ENCODE results near the gene HYAL3.
A peak's percentile ranks its signal among the peaks of the same experiment; 100 is the strongest.

DNA sequence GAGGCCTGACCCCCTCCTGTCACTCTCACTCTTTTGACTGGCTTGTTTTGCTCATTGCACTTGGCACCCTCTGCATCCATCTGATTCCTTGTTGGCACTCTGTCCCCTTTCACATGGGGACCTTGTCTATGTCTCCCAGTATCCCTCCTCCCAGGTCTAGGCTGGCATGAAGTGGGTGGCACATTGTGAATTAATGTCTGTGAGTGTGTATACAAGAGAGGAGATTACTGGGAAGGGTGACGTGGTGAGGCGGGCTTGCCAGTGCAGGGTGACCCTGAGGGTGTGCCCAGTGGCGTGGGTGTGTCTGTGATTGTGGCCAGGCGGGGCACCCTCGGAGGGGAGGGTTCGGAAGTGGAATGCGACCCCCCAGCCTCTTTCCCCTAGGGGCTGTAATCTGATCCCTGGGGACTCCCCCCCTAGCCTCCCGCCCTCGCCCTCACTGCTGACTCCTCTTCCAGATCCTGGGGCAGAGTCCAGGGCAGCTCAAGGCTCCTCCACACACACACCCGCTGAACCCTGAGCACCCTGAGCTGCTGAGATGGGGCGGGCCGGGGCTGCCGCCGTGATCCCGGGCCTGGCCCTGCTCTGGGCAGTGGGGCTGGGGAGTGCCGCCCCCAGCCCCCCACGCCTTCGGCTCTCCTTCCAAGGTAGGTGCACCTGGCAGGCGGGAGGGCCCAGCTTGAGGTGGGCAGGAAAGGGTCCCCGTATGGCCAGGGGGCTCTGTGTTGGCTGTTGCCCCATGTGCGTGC is 30.3 kb downstream of the HYAL3 start, which contains the start of gene SEMA3B:
- TF ChIP-seq, protein P1, sequence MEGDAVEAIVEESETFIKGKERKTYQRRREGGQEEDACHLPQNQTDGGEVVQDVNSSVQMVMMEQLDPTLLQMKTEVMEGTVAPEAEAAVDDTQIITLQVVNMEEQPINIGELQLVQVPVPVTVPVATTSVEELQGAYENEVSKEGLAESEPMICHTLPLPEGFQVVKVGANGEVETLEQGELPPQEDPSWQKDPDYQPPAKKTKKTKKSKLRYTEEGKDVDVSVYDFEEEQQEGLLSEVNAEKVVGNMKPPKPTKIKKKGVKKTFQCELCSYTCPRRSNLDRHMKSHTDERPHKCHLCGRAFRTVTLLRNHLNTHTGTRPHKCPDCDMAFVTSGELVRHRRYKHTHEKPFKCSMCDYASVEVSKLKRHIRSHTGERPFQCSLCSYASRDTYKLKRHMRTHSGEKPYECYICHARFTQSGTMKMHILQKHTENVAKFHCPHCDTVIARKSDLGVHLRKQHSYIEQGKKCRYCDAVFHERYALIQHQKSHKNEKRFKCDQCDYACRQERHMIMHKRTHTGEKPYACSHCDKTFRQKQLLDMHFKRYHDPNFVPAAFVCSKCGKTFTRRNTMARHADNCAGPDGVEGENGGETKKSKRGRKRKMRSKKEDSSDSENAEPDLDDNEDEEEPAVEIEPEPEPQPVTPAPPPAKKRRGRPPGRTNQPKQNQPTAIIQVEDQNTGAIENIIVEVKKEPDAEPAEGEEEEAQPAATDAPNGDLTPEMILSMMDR (IDR thresholded peaks at IDR 0.05): no peak
- peak; percentile 25 to 35 for TF ChIP-seq POLR2A (IDR thresholded peaks at IDR 0.05)
- TF ChIP-seq EP300 (IDR thresholded peaks at IDR 0.05): no peak
- TF ChIP-seq POLR2AphosphoS5 (IDR thresholded peaks at IDR 0.05): peak; percentile 21 to 85 (median 64)

All from sigmoid colon (tissue), 4 donors.